ENCODE measurements around the gene MAS1L. TPM values are rescaled to one million over a fixed set of nuclear protein-coding genes. Genes with fewer than 3 reads are reported as not detected.

MAS1L gene
- total RNA-seq, 2 experiments from 2014 or later = not detected

DNA sequence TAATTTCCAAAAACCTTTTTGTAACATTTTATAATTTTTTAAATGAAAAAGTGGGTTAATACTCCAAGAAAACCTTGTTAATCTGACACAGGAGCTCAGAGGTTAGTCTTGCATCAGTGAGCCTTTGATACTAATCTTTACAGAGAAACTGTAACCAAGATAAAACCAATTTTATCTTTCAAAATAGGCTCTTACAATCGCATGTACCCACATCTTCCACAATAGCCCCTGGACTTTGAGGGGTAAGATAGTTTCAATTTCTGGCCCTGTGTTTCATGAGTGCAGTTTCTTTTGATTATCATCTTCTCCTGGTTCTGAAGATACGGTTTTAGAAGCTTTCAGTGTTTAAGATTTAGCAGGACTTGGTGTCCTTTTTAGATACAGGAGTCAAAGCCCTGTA, 34.5 kb upstream of the MAS1L start:
- no peak overlapping the region for H3K4me3 Mint-ChIP-seq
- CTCF ChIA-PET = no interaction called here
- no peaks in the 10 kb centered on the region for H3K4me1 Mint-ChIP-seq (ENCODE audit: low read depth)
- H3K27ac Mint-ChIP-seq = no peak overlapping the region
- intact Hi-C loops (cut with micrococcal nuclease) = no loop called here
- no peaks in the 10 kb centered on the region for H3K36me3 Mint-ChIP-seq (ENCODE audit: low read depth)
- no peak for DNase-seq
- H3K9me3 Mint-ChIP-seq = peaks cover 5% of the 10 kb centered on the region
- peaks cover 29% of the 10 kb centered on the region for H3K27me3 Mint-ChIP-seq (ENCODE audit: low read depth)

DNA sequence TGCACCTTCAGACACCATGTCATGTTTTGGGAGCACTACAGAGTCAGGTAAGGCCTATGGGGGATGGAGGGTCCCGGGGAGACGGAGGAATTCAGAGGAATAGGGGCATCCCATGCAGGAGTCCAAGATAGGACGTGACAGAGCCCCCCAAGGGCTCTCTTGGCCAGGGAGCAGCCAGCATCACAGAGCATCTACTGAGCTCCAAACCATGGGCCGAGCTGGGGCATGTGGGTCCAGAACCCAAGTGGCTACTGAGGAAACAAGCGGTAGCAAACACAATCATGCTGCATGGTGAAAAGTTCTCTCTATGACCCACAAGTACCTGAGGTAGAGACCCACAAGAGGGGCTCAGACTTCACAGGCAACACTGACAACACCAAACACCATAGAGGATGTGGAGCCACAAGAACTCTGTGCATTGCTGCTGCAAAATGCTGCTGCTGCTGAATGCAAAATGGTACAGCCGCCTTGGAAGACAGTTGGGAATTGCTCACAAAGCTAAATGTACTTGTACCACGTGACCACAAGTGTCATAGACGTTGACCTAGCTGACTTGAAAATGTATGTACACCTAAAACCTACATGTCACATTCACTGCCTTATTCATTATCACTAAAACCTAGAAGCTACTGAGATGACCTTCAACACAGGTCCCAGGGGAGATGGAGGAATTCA, 33.4 kb upstream of the MAS1L start:
- Mint-ChIP-seq H3K4me1 (ENCODE audit: low read depth) (peaks cover 3% of the 10 kb centered on the region), H3K27me3 (ENCODE audit: low read depth) (peaks cover 25% of the 10 kb centered on the region), H3K4me3 (no peak overlapping the region), H3K36me3 (ENCODE audit: low read depth) (no peaks in the 10 kb centered on the region), H3K9me3 (peaks cover 5% of the 10 kb centered on the region), H3K27ac (no peak overlapping the region)
- intact Hi-C loops (cut with micrococcal nuclease) = no loop called here
- CTCF ChIA-PET = no interaction called here
- DNase-seq = no peak

DNA sequence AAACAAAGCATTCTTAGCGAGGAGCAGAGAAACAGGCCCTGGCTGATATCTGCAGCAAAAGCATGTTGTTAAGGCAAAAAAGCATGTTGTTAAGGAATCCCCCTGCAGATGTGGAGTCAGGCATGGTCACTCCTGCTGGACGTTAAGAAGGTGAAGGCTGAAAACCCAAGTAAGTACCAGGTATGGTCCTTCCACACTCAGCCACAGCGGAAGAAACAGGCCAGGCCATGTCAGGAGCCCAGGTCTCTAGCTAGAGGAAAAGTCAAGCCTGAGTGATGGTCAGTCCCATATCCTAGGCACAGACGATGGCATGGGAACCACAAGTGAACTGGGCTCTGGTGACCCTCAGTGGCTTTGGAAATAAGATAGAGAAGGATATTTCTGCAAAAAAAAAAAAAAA, 32.5 kb upstream of the MAS1L start:
- Mint-ChIP-seq H3K36me3 (ENCODE audit: low read depth) (no peaks in the 10 kb centered on the region), H3K27me3 (ENCODE audit: low read depth) (peaks cover 17% of the 10 kb centered on the region), H3K4me3 (no peak overlapping the region), H3K4me1 (ENCODE audit: low read depth) (peaks cover 7% of the 10 kb centered on the region), H3K27ac (no peak overlapping the region), H3K9me3 (peaks cover 5% of the 10 kb centered on the region)
- intact Hi-C loops (cut with micrococcal nuclease) = no loop called here
- no peak for DNase-seq
- CTCF ChIA-PET = no interaction called here

GRCh38 chr6:29519291-29520010, 31.7 kb upstream of the MAS1L start:
- CTCF ChIA-PET = interaction anchor here (0.6 kb wide), 1 partner anchor 1673 kb away, joined by 3 read pairs; no protein-coding TSS in a partner anchor
- no peak for DNase-seq
- intact Hi-C loops (cut with micrococcal nuclease) = no loop called here
- Mint-ChIP-seq H3K4me1 (ENCODE audit: low read depth) (peaks cover 7% of the 10 kb centered on the region), H3K27me3 (ENCODE audit: low read depth) (peaks cover 13% of the 10 kb centered on the region), H3K27ac (no peak overlapping the region), H3K4me3 (no peak overlapping the region), H3K36me3 (ENCODE audit: low read depth) (no peaks in the 10 kb centered on the region), H3K9me3 (peaks cover 5% of the 10 kb centered on the region)

DNA sequence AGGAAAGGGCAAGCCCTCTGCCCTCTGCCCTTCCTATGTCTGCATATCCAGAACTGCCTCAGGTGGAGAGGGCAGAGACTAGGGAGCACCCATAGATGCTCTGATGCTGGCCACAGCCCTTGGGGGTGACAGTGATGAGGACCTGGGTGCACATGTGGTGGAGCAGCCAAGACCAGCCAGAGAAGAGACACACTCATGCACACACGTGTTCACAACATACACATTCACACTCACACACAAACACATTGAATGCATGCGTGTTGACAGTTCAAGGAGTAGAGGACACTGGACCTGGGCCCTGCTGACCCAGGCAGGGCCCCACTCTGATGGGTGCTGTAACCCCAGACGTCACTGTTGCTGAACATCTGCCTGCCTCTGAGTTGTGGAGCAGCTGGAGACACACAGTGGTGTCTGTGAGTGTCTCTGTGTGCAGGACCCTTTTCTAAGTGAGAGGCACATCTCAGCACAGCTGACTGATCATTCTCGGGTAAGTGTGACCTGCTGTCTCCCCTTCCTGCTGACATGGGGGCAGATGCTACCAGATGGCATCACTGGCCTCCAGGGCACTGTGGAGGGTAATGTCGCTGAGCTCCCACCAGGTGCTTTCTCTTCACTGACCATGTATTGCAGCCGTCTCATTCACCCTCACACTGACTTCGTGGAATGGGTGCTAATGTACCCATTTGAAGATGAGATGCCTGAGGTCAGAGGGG, 30.1 kb upstream of the MAS1L start:
- H3K4me1 Mint-ChIP-seq (ENCODE audit: low read depth) = peaks cover 7% of the 10 kb centered on the region
- H3K9me3 Mint-ChIP-seq = peaks cover 2% of the 10 kb centered on the region
- H3K4me3 Mint-ChIP-seq = no peak overlapping the region
- intact Hi-C loops (cut with micrococcal nuclease) = no loop called here
- no peaks in the 10 kb centered on the region for H3K36me3 Mint-ChIP-seq (ENCODE audit: low read depth)
- DNase-seq = no peak
- peaks cover 8% of the 10 kb centered on the region for H3K27me3 Mint-ChIP-seq (ENCODE audit: low read depth)
- CTCF ChIA-PET = no interaction called here
- no peak overlapping the region for H3K27ac Mint-ChIP-seq

DNA sequence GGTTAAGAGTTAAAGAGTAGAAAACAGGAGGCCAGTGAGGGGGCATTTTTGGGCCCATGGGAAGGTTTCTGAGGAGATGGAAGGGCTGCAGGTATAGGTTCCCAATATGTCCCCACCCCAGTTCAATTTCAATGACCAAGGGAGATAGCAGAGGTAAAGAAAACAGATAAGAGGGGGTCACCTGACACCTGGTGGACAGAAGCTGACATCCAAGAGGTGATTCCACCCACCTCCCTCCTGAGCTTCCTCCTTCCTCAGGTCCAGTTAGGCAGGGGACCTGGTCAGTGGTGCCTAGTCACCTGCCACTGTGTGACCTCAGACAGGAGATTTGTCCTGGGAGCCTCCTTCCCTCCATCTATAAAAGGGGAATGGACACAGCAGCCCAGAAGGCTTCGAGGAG, 29.5 kb upstream of the MAS1L start:
- H3K4me3 Mint-ChIP-seq = no peak overlapping the region
- CTCF ChIA-PET = interaction anchor here (1.3 kb wide), 1 partner anchor 133 kb away, joined by 3 read pairs; no protein-coding TSS in a partner anchor
- no peaks in the 10 kb centered on the region for H3K9me3 Mint-ChIP-seq
- intact Hi-C loops (cut with micrococcal nuclease) = no loop called here
- H3K27ac Mint-ChIP-seq = no peak overlapping the region
- DNase-seq = no peak
- H3K27me3 Mint-ChIP-seq (ENCODE audit: low read depth) = peaks cover 4% of the 10 kb centered on the region
- no peaks in the 10 kb centered on the region for H3K36me3 Mint-ChIP-seq (ENCODE audit: low read depth)
- peaks cover 7% of the 10 kb centered on the region for H3K4me1 Mint-ChIP-seq (ENCODE audit: low read depth)

GRCh38 chr6:29516108-29516507, 28.4 kb upstream of the MAS1L start:
- Mint-ChIP-seq H3K27ac (no peak overlapping the region), H3K4me3 (no peak overlapping the region), H3K36me3 (ENCODE audit: low read depth) (no peaks in the 10 kb centered on the region), H3K27me3 (ENCODE audit: low read depth) (peaks cover 4% of the 10 kb centered on the region), H3K4me1 (ENCODE audit: low read depth) (peaks cover 7% of the 10 kb centered on the region), H3K9me3 (no peaks in the 10 kb centered on the region)
- CTCF ChIA-PET = interaction anchor here (1.3 kb wide), 1 partner anchor 134 kb away, joined by 3 read pairs; no protein-coding TSS in a partner anchor
- peak; percentile 71 for DNase-seq
- intact Hi-C loops (cut with micrococcal nuclease) = no loop called here

GRCh38 chr6:29510746-29511300, 23.1 kb upstream of the MAS1L start:
- H3K9me3 Mint-ChIP-seq = no peaks in the 10 kb centered on the region
- DNase-seq = no peak
- H3K27ac Mint-ChIP-seq = no peak overlapping the region
- peaks cover 1% of the 10 kb centered on the region for H3K4me1 Mint-ChIP-seq (ENCODE audit: low read depth)
- no peaks in the 10 kb centered on the region for H3K36me3 Mint-ChIP-seq (ENCODE audit: low read depth)
- CTCF ChIA-PET = no interaction called here
- intact Hi-C loops (cut with micrococcal nuclease) = no loop called here
- H3K4me3 Mint-ChIP-seq = no peak overlapping the region
- peaks cover 5% of the 10 kb centered on the region for H3K27me3 Mint-ChIP-seq (ENCODE audit: low read depth)

DNA sequence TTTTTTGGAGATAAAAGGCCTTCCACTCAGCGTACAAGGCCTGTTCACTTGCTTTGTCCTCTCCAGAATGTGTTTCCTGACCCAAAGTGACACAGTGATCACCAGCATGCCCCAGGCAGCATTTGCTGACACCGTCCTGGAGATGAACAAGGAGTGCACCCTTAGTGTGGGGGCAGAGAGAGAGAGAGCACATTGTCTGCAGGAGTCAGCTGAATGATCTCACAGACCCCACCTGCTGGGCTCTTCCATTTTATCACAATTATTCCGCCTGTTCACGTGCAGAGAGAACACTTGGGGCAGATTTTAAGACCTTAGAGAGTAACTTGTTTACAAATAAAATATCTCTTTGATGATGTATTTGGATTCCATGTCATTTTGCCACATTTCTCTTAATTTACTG, 22.4 kb upstream of the MAS1L start:
- CTCF ChIA-PET = no interaction called here
- no peaks in the 10 kb centered on the region for H3K9me3 Mint-ChIP-seq
- intact Hi-C loops (cut with micrococcal nuclease) = no loop called here
- peaks cover 5% of the 10 kb centered on the region for H3K27me3 Mint-ChIP-seq (ENCODE audit: low read depth)
- H3K36me3 Mint-ChIP-seq (ENCODE audit: low read depth) = no peaks in the 10 kb centered on the region
- H3K4me1 Mint-ChIP-seq (ENCODE audit: low read depth) = no peaks in the 10 kb centered on the region
- no peak for DNase-seq
- no peak overlapping the region for H3K27ac Mint-ChIP-seq
- no peak overlapping the region for H3K4me3 Mint-ChIP-seq

GRCh38 chr6:29509711-29510110, 22.0 kb upstream of the MAS1L start:
- peaks cover 3% of the 10 kb centered on the region for H3K27me3 Mint-ChIP-seq (ENCODE audit: low read depth)
- no peak for DNase-seq
- H3K4me3 Mint-ChIP-seq = no peak overlapping the region
- CTCF ChIA-PET = no interaction called here
- H3K36me3 Mint-ChIP-seq (ENCODE audit: low read depth) = no peaks in the 10 kb centered on the region
- intact Hi-C loops (cut with micrococcal nuclease) = no loop called here
- H3K9me3 Mint-ChIP-seq = no peaks in the 10 kb centered on the region
- H3K27ac Mint-ChIP-seq = no peak overlapping the region
- H3K4me1 Mint-ChIP-seq (ENCODE audit: low read depth) = no peaks in the 10 kb centered on the region

- Mint-ChIP-seq H3K27me3 (ENCODE audit: low read depth) (peaks cover 3% of the 10 kb centered on the region), H3K4me3 (no peak overlapping the region), H3K4me1 (ENCODE audit: low read depth) (no peaks in the 10 kb centered on the region), H3K9me3 (no peaks in the 10 kb centered on the region), H3K36me3 (ENCODE audit: low read depth) (no peaks in the 10 kb centered on the region), H3K27ac (no peak overlapping the region)
- CTCF ChIA-PET = no interaction called here
- intact Hi-C loops (cut with micrococcal nuclease) = no loop called here
- no peak for DNase-seq
Measured at GRCh38 chr6:29509239-29509638, 21.5 kb upstream of the MAS1L start.

DNA sequence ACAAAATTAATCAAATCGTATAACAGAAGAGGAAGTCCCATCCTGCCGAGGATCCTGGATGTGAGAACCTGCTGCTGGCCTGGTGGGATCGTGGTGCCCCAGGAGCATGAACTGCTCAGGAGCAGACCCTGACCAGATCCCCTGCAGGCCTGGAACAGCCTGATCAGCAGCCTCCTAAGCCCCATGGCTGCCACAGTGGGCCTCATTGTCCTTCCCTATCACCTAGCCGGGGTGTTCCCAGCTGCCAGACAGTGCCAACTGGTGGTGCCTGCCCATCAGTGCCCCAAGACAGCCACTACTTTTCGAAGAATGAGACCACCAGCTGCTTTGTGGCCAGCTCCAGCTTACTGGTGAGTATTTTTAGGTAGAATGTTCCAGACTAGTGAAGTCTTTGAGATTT, 19.6 kb upstream of the MAS1L start:
- no peak for DNase-seq
- Mint-ChIP-seq H3K9me3 (no peaks in the 10 kb centered on the region), H3K27ac (no peak overlapping the region), H3K36me3 (ENCODE audit: low read depth) (no peaks in the 10 kb centered on the region), H3K4me1 (ENCODE audit: low read depth) (no peaks in the 10 kb centered on the region), H3K27me3 (ENCODE audit: low read depth) (peaks cover 8% of the 10 kb centered on the region), H3K4me3 (no peak overlapping the region)
- CTCF ChIA-PET = interaction anchor here (1.0 kb wide), 1 partner anchor 146 kb away, joined by 3 read pairs; no protein-coding TSS in a partner anchor
- intact Hi-C loops (cut with micrococcal nuclease) = no loop called here

Data from activated naive CD4-positive, alpha-beta T cell treated with anti-CD3 and anti-CD28 coated beads for 36 hours (primary cell).